ENCODE data around the gene ACBD3.

DNA sequence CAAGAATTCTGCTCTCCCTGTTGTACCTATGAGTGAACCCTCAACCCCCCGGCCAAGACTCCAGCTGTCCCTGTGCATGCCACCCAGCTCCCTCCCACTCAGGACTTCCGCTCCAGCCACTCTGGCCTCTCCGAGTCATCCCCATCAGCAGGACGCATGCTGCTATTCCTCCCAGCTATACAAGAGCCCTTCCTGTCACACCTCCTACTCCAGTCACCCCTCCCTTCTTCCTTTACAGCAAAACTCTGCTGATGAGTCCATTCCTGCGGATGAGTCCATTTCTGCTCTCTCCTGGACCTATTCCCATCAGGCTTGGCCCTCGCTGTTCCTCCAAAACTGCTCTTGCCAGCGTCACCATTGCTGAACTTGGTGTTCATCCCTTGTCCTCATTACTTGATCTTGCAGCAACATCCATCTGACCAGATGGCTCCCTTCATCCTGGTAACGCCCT, 81.8 kb downstream of the ACBD3 start:
- TF ChIP-seq HDAC2 (IDR thresholded peaks at IDR 0.05; ENCODE audit: borderline replicate concordance in 1 of 2, low read depth in 2 of 2, low read length in 2 of 2): no peak
- no peak for TF ChIP-seq TAF1 (IDR thresholded peaks at IDR 0.05; ENCODE audit: low read depth, low read length)
- no peak for TF ChIP-seq EZH2 (IDR thresholded peaks at IDR 0.05; ENCODE audit: low read depth, low read length, severe bottlenecking)
